Activated T-helper 1 cell treated with anti-CD3 and anti-CD28 coated beads, Interleukin-2, amount 50 U/mL, for 16 hours (primary cell): Measurements from ENCODE around the gene KRTAP22-1.

ENCODE experiments used
- DNase-seq, 2 donors: peaks; one replicate each; pipeline ENCODE4 v3.0.0-alpha.2; 2020; ENCODE audit warnings: low read depth in 1 of 2, low spot score in 1 of 2

The KRTAP22-1 gene

GRCh38 chr21:30600787-30601186 is at the start of gene KRTAP22-1:
Gene KRTAP22-1 (plus strand): TSS chr21:30601087.
- no peak for DNase-seq

DNA sequence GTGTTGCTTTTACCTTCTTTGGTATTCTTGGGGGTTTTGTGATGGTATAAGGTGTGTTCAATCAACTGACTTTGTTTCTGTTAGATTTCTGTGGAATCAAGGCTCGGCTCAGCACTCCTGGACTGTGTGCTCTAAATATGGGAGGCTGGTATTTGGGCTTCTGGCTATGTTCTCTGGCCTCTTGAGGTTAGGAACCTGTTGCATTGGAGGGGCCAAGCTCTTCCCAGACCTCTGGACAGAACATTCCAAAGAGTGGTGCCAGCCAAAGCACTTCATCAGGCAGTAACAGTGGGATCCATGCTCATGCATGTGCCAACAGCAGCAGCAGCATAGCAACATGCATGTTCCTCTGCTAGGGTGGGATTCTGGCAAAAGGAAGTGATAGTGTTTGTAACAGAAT is 48.1 kb upstream of the KRTAP22-1 start:
- DNase-seq, result no peak

GRCh38 chr21:30555095-30555494 is 45.8 kb upstream of the KRTAP22-1 start:
- no peak for DNase-seq

DNA sequence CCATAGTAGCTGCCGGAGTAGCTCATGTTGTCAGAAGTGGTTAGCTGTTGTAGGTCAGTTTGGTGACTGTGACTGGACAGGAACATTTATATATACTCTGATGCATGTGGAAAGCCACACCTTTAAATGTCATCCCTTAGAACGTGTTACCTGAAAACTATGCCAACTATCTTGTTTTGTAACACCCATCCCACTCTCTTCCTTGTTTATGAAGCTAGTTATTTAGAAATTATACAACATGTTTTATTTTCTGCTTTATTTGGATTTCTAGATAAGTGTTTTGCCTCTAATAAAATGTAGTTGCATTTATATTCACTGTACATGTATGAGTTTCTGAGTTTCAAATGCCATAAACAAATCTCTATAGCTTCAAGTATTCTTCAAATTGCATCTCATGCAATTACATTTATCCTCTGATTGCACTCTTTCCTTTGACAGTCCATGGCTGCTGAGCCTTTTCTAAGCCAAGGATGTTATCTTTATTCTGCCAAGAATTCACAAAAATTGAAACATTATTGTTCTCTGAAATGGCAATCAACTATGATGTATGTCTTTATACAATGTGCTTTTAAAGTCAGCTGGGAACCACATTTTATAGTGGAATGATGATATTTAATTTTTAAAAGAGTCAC is 39.5 kb upstream of the KRTAP22-1 start, which contains the start of gene KRTAP19-7:
KRTAP19-7 (minus strand) TSS at position 51 of the 632 bp plus-strand sequence; CDS start at position 26, 25 bp downstream.
- no peak for DNase-seq

DNA sequence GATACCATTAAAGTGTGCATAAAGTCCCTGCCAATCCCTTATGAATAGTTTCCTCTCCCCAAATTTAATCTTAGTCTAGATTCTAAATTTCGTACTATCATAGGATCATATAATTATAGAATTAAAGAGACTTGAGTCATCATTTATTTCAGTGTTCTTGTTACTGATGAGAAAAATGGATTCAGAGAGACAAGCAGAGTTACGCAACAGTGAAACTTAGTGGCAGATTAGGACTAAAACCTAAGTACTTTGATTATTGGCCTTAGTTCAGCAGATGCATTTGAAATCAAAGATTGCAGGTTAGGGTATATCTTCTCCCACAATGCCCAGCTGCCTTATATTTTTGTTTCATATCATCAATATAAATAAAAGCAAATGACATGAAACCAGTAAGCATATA is 38.9 kb upstream of the KRTAP22-1 start:
- DNase-seq, result no peak

DNA sequence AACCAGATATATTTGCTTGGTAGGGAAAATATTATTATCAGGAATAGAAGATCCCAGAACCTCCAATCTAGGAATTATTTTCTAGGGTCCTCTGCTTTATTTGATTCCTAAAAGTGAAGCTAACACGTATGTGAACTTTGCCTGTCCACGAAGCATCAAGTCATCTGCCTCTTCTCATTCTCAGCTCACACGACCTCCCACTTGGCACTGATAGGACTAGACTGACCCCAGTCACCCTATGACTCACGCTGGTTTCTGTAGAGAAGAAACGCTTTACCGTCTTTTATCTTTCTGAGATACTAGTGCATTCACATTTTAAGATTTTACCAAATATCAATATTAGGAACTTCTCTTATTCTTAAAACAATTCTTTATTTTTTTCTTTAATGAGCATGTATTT is 37.8 kb upstream of the KRTAP22-1 start:
- DNase-seq, result no peak

GRCh38 chr21:30563630-30564029 is 37.3 kb upstream of the KRTAP22-1 start:
- DNase-seq, result no peak

- DNase-seq, result no peak
Measured at GRCh38 chr21:30567617-30568016, 33.3 kb upstream of the KRTAP22-1 start.

DNA sequence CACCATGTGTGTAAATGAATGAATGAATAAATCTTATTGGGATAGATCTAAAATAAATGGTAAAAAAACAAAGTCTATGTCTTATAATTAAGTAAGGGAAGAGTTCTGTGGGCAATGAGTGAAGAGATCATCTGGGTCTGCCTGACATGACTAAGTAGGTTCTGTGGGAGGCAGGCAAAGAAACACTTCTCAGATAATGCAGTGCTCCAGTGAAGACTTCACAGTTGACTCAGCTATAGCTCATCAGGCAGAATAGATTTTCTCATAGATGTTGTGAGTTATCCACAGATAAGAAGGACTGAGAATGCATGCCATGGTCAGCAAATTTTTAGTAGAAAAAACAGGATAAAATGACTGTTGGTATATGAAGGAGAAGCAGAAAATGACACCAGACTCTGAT is 23.1 kb upstream of the KRTAP22-1 start:
- no peak for DNase-seq

- no peak for DNase-seq
Measured at GRCh38 chr21:30579346-30579745, 21.5 kb upstream of the KRTAP22-1 start.

DNA sequence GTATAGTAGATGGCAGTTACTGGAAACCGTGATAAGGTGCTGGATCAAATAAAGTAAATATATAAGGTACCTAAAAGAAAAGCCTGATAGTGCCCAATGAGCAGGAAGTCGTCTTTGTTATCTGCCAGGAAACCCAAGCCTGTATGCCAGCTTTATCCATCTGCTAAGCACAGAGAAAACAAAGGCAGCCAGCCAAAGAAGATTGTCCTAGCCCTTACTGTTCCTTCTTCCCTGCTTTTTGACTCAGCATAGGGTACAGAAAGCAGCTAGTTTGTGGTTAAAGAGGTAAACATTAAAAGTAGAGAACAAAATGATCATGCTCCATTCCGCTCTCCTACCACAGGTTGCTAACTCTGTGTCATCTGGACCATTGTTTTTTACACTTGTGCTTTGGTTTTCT is 20.8 kb upstream of the KRTAP22-1 start:
- DNase-seq, result no peak

DNA sequence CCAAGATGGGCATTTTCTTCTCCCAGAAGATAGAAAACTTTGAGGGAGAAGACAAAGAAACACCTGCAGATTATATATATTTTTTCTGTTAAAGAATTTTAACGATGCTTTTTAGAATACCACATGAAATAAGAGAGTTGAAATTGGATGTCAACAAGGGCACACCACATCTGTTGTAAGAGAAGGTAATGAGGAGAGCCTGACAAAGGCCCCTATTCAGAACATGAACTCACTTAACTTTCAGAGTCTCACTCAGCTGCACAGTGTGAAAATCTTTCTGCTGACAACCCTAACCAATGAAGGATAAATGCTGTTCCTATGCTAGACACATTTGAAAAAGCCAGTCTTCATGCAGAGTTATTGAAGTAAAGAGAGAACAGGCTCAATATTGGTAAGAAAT is 18.0 kb upstream of the KRTAP22-1 start:
- no peak for DNase-seq

- DNase-seq, result no peak
Measured at GRCh38 chr21:30590297-30590696, 10.6 kb upstream of the KRTAP22-1 start, which contains the start of gene KRTAP22-2. Gene KRTAP22-2 (minus strand): TSS chr21:30590397.

DNA sequence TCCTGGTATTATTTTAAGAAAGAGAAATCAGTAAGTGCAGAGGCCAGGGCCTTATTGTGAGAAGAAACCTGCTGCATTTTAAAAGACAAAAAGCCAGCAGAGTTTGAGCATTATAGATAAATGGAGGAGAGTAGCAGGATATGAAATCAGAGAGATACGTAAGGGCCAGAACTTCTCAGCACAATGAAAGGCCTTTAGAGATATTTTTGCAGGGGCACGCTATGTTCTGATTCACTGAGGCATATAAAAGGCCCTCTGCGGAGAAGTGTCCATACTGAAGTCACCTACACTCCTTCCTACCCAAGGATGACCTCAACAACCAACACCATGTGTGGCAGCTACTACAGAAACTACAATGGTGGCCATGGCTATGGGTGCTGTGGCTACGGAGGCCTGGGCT is 8.7 kb upstream of the KRTAP22-1 start, which contains the start of gene KRTAP6-3:
KRTAP6-3 (plus strand) TSS at position 301 of the 400 bp plus-strand sequence; CDS start at position 307, 6 bp downstream.
- DNase-seq, result no peak

- DNase-seq, result no peak
Measured at GRCh38 chr21:30598802-30599201, 2.1 kb upstream of the KRTAP22-1 start, which contains the start of gene KRTAP6-2. Gene KRTAP6-2 (minus strand): TSS chr21:30598902. CDS start chr21:30598874, 28 bp downstream.

GRCh38 chr21:30605968-30606367 is 5.1 kb downstream of the KRTAP22-1 start:
- no peak for DNase-seq

DNA sequence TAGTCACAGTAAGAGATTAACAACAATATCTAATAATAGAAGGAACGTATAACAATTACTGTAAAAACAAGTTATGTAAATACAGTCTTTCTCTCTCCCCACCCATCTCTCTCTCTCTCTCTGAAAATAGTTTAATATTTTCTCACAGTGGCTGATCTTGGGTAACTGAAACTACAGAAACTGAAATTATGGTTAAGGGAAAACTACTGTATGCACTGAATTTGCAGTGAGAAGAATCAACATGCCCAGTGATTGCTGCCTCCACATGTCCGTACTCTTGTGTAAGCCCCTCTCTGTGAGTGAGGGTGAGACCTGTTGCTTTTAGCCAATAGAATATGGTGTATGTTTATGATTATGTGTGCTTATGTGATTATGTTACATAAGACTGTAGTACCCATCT is 11.2 kb downstream of the KRTAP22-1 start:
- no peak for DNase-seq

DNA sequence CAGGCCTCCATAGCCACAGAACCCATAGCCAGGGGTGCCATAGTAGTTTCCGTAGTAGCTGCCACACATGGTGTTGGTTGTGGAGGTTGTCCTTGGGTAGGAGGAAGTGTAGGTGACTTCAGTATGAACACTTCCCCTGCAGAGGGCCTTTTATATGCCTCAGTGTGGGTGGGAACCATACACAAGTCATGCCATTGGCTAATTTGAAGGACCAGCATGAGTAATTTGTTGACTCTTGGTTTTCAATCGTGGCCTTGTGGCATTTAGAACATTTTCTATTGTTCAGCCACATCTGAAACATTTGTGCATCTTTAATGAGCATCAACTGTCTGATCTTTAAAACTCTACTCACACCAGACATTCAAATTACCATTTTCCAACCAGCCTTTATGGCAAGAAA is 12.9 kb downstream of the KRTAP22-1 start, which contains the start of gene KRTAP6-1:
KRTAP6-1 (minus strand) TSS at position 95 of the 400 bp plus-strand sequence; CDS start at position 69, 26 bp downstream.
- no peak for DNase-seq

DNA sequence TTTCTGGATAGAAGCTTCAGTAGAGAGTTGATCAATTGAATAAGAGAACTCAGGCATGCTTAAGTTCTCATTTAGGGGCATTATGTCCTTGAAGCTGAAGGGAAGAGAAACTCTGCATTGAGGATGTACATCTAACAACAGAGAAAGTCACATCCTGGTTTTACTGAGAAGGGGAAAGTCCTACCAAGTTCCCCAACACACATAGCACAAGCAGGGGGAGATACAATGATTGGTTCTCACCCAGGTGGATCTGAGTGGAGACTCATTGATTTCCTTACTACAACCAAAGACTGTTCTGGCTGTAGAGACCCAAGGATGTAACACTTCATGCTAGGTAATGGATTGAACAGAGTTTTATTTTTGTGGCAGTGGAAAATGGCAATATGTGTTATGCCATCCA is 14.3 kb downstream of the KRTAP22-1 start:
- DNase-seq, result no peak

- DNase-seq, result no peak
Measured at GRCh38 chr21:30616125-30616524, 15.2 kb downstream of the KRTAP22-1 start, which contains the start of gene KRTAP20-1. Gene KRTAP20-1 (plus strand): TSS chr21:30616425. CDS start chr21:30616455, 30 bp downstream.

- DNase-seq, result no peak
Measured at GRCh38 chr21:30620080-30620479, 19.2 kb downstream of the KRTAP22-1 start.

DNA sequence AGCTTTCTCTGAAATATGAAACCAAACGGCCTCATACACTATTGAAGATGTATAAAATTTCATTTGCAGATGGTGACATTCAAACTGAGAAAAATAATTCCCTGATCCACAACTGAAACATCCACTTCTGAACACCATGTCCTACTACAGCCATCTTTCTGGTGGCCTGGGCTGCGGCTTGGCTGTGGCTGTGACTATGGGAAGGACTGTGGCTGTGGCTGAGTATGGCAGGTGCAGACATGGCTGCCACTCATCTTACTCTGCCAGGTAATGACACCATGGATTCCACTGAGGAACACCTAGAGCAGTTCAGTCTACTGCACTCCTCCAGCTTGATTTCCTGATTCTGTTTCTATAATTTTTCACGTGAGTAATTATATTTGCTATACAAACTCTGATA is 19.6 kb downstream of the KRTAP22-1 start, which contains the start of gene KRTAP20-4:
KRTAP20-4 (plus strand) TSS at position 106 of the 400 bp plus-strand sequence.
- DNase-seq, result no peak

- no peak for DNase-seq
Measured at GRCh38 chr21:30623362-30623761, 22.5 kb downstream of the KRTAP22-1 start.
